ENCODE data around the gene KCNAB1. TPM values are rescaled to one million over a fixed set of nuclear protein-coding genes. Genes with fewer than 3 reads are reported as not detected.

KCNAB1 gene
- total RNA-seq, 1 donor from 2014 or later = 2.1 TPM

DNA sequence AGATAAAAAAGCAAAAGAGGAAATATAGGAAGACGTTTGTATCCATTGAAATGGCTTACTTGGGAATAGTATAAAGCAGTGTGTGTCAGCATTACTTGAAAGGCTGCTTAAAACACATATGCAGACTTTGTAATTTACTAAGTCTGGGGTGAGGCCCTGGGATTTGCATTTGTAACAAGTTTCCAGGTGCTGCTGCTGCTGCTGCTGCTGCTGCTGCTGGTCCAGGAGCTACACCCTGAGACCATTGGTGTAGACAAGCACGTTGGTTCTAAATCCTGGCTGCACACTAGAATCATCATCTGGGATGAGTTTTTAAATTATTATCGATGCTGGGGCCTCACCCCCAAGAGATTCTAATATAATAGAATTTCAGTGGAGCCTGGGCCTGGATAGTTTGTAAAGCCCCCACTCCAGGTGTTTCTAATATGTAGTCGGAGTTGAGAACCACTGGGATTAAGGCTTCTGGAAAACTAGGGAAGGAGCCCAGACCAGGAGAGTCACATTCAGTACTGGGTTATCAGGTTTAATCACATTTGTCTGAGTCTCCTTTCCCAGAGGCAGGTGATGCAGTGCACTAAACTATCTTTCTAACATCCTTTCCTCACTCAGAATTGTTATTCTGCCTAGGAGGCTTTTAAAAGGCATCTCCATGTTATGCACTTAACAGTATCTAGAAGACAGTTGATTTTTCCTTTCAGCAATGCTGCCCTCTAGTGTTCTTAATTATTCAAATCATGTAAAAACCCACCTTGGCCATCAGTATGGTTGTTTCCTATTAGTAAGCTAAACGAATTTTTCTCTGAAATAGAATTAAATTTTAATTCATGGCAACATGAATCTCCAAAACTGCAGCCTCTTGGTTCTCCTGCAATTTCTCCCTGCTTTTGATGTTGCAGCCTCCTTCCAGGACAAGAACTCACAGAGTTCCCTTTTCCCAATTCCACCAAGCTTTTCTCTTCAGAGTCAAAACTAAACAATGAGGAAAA lies 389.1 kb downstream of the KCNAB1 start:
- Mint-ChIP-seq H3K36me3 (ENCODE audit: insufficient read depth) (no peaks in the 10 kb centered on the region), H3K4me1 (ENCODE audit: low read depth) (peaks cover 8% of the 10 kb centered on the region), H3K4me3 (ENCODE audit: low read depth) (no peak overlapping the region), H3K27ac (no peak overlapping the region), H3K9me3 (ENCODE audit: low read depth) (peaks cover 3% of the 10 kb centered on the region), H3K27me3 (peaks cover 14% of the 10 kb centered on the region)
- DNase-seq (ENCODE audit: low spot score, unreplicated experiment) = no peak
- TF ChIP-seq, protein P1, sequence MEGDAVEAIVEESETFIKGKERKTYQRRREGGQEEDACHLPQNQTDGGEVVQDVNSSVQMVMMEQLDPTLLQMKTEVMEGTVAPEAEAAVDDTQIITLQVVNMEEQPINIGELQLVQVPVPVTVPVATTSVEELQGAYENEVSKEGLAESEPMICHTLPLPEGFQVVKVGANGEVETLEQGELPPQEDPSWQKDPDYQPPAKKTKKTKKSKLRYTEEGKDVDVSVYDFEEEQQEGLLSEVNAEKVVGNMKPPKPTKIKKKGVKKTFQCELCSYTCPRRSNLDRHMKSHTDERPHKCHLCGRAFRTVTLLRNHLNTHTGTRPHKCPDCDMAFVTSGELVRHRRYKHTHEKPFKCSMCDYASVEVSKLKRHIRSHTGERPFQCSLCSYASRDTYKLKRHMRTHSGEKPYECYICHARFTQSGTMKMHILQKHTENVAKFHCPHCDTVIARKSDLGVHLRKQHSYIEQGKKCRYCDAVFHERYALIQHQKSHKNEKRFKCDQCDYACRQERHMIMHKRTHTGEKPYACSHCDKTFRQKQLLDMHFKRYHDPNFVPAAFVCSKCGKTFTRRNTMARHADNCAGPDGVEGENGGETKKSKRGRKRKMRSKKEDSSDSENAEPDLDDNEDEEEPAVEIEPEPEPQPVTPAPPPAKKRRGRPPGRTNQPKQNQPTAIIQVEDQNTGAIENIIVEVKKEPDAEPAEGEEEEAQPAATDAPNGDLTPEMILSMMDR (IDR thresholded peaks at IDR 0.05; ENCODE audit: unreplicated experiment) = peak; percentile 75

DNA sequence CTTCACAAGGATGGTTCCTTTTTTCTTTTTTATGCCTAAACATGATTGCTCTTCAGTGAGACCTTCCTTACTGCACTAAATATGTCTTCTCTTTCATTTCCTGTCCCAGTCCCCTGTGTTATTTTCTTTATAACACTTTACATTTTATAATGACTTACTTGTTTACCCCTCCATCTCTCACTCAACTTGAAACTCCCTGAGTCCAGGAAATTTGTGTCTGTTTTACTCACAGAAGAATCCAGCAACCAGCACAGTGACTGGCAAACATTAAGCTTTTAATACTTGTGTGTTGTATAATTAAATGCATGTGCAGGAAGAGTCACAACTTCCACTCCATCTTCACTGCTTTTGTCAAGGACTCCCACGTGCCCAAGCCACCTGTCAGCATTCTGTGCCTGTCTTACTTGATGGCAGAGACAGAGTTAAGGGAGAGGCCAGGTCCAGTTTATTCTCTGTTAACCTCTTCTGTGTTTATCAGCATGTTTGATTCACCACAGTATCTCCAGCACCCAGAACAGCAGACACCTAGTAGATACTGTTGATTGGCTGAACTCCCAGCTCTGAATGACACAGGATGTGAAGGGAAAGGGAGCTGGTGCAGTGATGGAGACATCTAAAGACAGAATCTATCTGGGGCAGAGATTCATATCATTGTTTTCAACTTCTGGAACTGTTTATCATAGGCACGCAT lies 391.8 kb downstream of the KCNAB1 start:
- DNase-seq (ENCODE audit: low spot score, unreplicated experiment) = no peak
- Mint-ChIP-seq H3K4me1 (ENCODE audit: low read depth) (peaks cover 8% of the 10 kb centered on the region), H3K36me3 (ENCODE audit: insufficient read depth) (no peaks in the 10 kb centered on the region), H3K9me3 (ENCODE audit: low read depth) (no peaks in the 10 kb centered on the region), H3K27me3 (peaks cover 14% of the 10 kb centered on the region), H3K4me3 (ENCODE audit: low read depth) (no peak overlapping the region), H3K27ac (no peak overlapping the region)
- TF ChIP-seq, protein P1 (IDR thresholded peaks at IDR 0.05; ENCODE audit: unreplicated experiment) = no peak

DNA sequence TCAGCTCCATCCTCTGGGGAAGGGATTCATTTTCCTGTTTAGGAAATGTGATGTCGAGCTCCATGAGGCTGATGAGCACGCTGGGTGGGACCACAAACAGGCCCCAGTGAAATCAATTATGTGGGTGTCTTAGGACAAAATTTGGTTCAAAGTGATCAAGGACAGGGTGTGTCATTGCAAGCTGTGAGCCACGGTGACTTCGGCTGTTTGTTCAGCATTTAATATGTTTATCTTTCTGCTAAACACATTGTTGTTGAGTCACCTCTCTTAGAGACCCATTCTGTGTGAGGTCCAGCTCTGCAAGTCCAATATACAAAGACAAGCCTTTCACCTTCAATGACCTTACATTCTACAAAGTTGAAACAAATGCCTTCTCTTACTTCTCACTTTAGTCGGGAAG lies 393.2 kb downstream of the KCNAB1 start:
- Mint-ChIP-seq H3K9me3 (ENCODE audit: low read depth) (no peaks in the 10 kb centered on the region), H3K4me1 (ENCODE audit: low read depth) (peaks cover 7% of the 10 kb centered on the region), H3K27me3 (peaks cover 14% of the 10 kb centered on the region), H3K27ac (no peak overlapping the region), H3K36me3 (ENCODE audit: insufficient read depth) (no peaks in the 10 kb centered on the region), H3K4me3 (ENCODE audit: low read depth) (no peak overlapping the region)
- TF ChIP-seq, protein P1 (IDR thresholded peaks at IDR 0.05; ENCODE audit: unreplicated experiment) = no peak
- DNase-seq (ENCODE audit: low spot score, unreplicated experiment) = no peak

DNA sequence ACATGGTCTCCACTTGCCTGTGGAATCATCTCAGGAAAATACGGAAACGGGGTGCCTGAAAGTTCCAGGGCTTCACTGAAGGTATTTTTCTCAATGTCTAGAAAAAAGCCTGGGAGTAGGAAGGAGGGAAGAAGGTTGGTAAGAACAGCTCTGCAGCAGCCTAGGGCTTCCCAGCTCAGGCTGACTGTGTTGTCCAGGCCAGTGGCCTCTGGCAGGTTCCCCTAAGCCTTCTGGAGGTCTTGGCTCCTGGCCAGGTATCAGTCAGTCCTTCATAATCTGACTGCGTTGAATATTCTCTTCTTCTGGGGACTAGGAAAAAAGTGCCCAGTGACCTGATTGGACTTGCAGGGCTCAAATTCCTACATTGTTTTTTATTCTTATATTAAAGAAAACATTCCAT lies 395.9 kb downstream of the KCNAB1 start:
- Mint-ChIP-seq H3K9me3 (ENCODE audit: low read depth) (no peaks in the 10 kb centered on the region), H3K27me3 (peaks cover 7% of the 10 kb centered on the region)

DNA sequence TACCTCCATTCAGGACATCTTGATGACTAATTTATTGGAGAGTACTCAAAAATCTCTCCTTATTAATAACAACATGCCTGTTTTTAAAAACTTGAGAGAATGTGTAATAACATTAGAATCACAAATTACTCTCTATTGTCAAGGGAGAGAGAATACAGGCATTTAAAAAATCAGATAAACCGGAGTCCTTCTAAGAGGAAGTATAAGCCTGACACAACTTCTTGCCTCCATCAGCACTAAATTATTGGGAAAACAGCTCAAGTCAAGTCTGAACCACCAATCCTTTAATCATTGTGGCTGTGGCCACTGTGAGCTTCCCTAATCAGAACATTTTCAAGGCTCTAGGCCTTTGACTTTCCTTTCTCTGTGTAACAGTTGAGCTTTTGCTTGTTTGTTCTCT lies 396.6 kb downstream of the KCNAB1 start:
- DNase-seq (ENCODE audit: low spot score, unreplicated experiment) = no peak
- Mint-ChIP-seq H3K27me3 (peaks cover under 1% of the 10 kb centered on the region), H3K27ac (no peak overlapping the region), H3K4me1 (ENCODE audit: low read depth) (peaks cover 4% of the 10 kb centered on the region), H3K4me3 (ENCODE audit: low read depth) (no peak overlapping the region), H3K9me3 (ENCODE audit: low read depth) (no peaks in the 10 kb centered on the region), H3K36me3 (ENCODE audit: insufficient read depth) (no peaks in the 10 kb centered on the region)
- TF ChIP-seq, protein P1 (IDR thresholded peaks at IDR 0.05; ENCODE audit: unreplicated experiment) = no peak

More for the DNA sequence above, 395.9 kb downstream of the KCNAB1 start:
- TF ChIP-seq, protein P1 (IDR thresholded peaks at IDR 0.05; ENCODE audit: unreplicated experiment) = no peak
- Mint-ChIP-seq H3K4me1 (ENCODE audit: low read depth) (peaks cover 4% of the 10 kb centered on the region), H3K36me3 (ENCODE audit: insufficient read depth) (no peaks in the 10 kb centered on the region), H3K4me3 (ENCODE audit: low read depth) (no peak overlapping the region), H3K27ac (no peak overlapping the region)
- DNase-seq (ENCODE audit: low spot score, unreplicated experiment) = no peak

All from progenitor cell of endocrine pancreas (in vitro differentiated cells).